Measurements from ENCODE around the gene SIGLEC9.

SIGLEC9 gene

DNA sequence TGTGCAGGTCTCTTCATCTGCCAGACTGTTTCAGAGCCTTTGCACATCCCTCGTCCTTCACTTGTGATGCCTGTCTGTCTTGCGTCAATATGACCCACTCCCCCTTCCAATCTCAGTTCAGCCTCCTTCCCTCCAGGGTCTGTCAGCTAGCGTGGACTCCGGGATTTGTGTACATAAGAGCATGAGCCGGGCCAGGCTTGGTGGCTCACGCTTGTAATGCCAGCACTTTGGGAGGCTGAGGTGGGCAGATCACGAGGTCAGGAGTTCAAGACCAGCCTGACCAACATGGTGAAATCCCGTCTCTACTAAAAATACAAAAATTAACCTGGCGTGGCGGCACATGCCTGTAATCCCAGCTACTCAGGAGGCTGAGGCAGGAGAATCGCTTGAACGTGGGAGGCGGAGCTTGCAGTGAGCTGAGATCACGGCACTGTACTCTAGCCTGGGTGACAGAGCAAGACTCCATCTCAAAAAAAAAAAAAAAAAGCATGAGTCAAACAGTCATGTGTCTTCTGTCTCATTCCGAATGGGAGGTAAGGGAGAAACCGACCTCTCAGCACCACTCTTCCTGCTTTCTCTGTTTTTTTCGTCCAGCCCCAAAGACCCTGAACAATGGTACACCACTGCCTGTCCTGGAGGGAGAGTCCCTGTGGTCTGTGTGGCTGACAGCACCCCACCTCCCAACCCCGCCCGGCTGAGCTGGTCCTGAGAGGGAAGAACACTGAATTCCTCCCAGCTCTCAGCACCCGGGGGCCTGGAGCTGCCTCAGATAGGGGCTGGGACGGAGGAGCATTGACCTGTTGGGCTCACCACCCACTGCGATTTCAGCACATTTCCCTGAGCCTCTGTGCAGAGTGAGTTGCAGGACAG, 2.4 kb upstream of the SIGLEC9 start:
- DNase-seq (ENCODE audit: low spot score) (no peak), FAIRE-seq (no peak)

DNA sequence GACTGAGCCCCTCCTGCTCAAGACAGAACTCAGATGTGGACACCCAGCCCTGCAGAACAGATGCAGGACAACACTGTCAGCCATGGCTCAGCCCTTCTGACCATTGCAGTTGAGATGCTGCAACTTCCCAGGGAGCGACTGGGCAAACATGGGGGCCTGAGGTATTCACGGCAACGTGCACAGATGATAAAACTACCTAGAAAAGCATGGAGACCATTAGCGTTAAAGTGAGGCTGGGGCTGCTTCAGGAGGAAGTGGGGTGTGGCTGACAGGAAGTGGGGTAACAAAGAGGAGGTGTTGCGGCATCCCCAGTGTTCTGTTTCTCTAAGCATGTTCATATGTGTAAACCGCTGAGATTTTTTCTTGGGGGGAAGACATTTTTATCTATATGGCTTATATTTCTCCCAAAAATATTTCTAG, 1.3 kb upstream of the SIGLEC9 start:
- DNase-seq (ENCODE audit: low spot score): no peak
- no peak for FAIRE-seq

DNA sequence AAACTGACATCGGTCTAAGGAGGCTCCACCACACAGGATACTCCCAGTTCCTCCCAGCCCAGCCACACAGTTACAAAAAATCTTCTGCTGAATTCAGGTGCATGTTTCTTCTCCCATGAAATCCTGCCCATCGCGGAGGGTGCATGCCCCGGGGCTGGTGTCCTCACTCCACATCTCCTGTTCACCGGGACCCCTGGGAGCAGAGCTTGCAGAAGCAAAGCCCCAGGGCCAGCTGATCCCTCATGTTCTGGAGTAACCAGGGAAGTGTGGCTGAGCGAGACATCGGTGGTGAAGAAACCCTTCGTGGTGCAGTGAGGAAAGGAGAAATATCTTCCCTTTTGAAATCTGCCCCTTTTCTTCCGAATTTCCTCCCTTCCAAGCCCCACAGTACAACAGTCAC, 904 bp upstream of the SIGLEC9 start:
- FAIRE-seq (no peak), DNase-seq (ENCODE audit: low spot score) (no peak)

DNA sequence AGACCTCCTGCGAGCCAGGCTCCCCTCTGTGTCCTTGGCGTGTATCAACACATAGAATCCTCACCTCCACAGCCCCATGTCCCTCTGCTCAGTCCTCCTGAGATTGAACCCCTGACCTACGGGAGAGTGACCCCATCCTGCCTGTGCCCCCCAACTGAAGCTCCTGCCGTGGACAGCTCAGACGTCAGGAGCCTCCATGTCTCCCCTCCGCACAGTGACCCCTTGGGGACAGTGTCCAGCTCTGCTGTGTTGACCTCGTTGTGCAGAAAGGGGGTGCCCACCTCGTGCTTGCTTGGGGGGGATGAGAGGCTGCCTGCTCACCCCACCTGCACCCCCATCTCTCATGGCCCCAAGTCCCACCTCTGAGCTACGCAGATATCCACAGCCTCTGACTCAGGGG, 490 bp upstream of the SIGLEC9 start:
- DNase-seq (ENCODE audit: low spot score) (no peak), FAIRE-seq (no peak)

- FAIRE-seq: no peak
- no peak for DNase-seq (ENCODE audit: low spot score)
Observed at GRCh38 chr19:51125421-51126075, 842 bp downstream of the SIGLEC9 start.

GRCh38 chr19:51127032-51127431, 2.3 kb downstream of the SIGLEC9 start:
- DNase-seq (ENCODE audit: low spot score) (no peak), FAIRE-seq (no peak)

- no peak for DNase-seq (ENCODE audit: low spot score)
- no peak for FAIRE-seq
Observed at GRCh38 chr19:51127755-51128154, 3.0 kb downstream of the SIGLEC9 start.

GRCh38 chr19:51128227-51128626, 3.5 kb downstream of the SIGLEC9 start:
- DNase-seq (ENCODE audit: low spot score): no peak
- FAIRE-seq: no peak

DNA sequence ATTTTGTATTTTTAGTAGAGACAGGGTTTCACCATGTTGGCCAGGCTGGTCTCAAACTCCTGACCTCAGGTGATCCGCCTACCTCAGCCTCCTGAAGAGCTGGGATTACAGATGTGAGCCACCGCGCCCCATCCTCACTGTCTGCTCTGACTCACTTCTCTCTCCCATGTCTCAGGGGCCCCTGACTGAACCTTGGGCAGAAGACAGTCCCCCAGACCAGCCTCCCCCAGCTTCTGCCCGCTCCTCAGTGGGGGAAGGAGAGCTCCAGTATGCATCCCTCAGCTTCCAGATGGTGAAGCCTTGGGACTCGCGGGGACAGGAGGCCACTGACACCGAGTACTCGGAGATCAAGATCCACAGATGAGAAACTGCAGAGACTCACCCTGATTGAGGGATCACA, 5.0 kb downstream of the SIGLEC9 start:
- DNase-seq (ENCODE audit: low spot score): no peak
- FAIRE-seq: no peak

DNA sequence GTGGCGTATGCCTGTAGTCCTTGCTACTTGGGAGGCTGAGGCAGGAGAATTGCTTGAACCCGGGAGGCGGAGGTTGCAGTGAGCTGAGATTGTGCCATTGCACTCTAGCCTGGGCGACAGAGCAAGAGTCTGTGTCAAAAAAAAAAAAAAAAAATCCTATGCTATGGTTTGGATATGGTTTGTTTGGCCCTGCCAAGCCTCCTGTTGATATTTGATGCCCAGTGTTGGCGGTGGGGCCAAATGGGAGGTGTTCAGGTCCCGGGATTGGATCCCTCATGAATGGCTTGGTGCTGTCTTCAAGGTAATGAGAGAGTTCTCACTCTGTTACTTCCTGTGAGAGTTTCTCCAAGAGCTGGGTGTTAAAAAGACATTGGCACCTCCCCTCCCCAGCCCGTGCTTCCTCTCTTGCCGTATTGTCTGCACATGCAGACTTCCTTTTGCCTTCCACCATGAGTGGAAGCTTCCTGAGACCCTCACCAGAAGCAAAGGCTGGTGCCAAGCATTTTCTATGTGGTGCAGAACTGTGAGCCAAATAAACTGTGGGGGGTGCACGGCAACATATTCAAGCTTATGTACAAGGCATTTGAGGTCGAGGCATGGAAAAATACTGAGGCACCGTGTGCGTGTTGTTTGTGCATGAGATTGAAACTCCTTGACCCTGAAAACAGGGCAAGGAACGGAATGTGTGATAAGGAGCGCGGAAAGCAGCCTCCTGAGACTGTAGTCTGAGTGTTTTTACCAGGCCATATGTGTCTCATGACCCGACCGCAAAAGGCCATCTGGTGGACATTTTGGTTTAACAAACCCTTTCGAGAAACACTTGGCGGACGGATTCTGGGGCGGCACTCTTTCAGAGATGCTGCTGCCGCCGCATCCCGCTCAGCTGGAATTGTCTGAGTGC, 7.3 kb downstream of the SIGLEC9 start:
- DNase-seq (ENCODE audit: low spot score): no peak
- FAIRE-seq: no peak

DNA sequence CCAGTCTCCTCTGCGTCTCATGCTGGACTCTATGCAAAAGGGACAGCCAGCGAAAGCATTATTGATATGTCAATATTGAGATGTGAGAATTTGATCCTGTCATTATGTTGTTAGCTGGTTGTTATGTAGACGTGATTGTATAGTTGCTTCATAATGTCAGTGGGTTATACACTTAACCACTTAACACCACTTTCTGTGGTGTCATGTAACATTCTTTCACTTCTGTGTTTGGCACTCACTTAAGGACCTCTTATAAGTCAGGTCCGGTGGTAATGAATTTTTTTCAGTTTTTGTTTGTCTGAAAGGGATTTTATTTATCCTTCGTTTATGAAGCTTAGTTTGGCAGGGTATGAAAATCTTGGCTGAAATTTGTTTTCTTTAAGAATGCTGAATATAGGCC, 10.3 kb downstream of the SIGLEC9 start:
- DNase-seq (ENCODE audit: low spot score) (no peak), FAIRE-seq (no peak)

DNA sequence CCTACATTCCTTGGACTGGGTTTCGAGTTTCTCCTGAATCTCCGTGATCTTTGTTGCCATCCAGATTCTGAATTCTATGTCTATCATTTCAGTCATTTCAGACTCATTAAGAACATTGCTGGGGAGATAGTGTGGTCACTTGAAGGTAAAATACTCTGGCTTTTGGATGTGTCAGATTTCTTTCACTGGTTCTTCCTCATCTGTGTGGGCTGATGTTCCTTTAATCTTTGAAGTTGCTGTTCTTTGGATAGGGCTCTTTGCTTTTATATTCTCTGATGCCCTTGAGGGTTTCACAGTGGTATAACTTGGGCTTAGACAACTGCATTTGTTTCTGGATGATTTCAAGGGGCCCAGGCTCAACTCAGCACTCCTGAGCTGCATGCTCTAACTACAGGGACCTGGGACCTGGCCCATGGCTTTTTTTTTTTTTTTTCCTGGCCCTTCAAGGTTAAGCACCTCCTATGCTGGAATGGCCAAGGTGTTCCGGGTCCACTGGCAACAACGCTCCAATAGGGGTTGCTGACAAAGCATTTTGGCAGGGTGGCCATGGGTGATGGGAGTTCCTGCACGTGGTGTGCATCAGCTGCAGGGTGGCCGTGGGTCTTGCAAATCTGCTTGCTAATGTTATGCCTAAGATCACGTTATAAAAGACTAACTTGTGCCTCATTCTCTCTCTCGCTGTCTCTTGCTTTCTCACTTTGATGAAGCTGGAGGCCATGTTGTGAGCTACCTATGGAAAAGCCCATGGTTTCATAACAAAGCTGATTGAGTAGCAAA, 11.5 kb downstream of the SIGLEC9 start:
- DNase-seq (ENCODE audit: low spot score) (no peak), FAIRE-seq (no peak)

DNA sequence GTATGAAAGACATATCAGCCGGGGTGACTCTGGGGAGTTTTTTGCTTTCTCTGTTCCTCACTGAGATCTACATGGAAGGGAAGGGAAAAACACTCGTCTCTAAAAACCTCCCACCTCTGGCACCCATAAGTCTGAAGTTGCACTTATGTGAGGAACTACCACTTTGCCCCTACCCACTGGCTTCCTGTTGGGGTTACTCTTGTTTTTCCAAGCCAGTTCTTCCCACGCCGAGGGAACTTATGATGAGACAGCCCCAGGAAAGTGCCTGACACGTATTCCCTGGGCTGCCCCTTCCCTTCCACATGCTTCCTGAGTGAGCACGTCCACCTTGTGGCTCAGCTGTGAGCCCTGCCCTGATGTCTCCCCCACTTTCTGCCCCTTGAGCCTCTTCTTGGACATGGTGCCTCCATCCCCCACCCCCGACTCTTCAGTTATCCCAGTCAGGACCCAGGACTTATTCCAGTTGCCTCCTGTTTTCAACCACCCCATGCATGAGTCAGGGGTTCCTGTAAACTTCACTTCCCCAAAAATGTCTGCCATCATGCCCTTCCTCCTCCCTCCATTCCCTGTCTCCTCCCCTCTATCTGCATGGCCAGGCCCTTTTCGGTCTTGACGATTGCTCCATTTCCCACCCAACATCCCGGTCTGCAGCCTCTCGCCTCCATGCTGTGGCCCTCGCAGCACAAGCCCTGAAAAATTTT, 12.3 kb downstream of the SIGLEC9 start:
- FAIRE-seq (no peak), DNase-seq (ENCODE audit: low spot score) (no peak)

DNA sequence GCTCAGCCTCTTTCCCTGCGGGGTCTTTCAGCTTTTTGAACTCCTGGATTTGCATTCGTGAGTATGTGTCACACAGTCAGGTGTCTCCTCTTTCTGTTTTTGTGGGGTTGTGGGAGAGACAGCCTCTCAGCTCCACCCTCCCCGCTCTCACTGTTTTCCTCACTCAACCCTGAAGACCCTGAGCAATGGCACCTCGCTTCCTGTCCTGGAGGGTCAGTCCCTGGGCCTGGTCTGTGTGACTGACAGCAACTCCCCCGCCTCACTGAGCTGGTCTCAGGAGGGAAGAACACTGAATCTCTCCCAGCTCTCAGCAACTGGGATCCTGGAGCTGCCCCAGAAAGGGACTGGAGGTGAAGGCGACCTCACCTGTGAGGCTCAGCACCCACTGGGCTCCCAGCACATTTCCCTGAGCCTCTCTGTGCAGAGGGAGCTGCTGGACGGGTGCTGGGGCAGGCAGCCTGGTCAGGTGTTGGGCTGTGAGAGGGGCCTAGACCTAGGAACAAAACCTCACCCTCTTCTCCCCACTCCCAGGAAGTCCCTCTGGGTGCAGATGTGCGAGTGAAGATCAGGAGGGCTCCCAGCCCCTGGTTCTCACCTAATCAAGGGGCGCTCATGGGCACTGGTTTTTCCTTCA, 13.2 kb downstream of the SIGLEC9 start:
- DNase-seq (ENCODE audit: low spot score) (no peak), FAIRE-seq (no peak)

DNA sequence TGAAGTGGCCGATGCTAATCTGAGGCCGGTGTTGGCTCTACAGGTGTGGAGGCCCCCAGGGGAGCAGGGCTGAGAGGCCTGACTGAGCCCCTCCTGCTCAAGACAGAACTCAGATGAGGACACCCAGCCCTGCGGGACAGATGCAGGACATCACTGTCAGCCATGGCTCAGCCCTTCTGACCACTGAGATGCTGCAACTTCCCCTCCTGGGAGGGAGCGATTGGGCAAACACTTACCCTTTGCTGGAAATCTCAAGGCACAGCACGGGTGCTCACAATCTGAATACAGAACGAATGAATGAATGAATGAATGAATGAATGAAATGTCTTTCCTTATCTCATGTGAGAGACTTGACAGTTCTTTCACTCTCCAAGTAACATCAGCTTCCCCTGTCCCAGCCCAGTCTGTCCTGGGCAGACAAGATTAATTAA, 13.9 kb downstream of the SIGLEC9 start:
- FAIRE-seq (no peak), DNase-seq (ENCODE audit: low spot score) (no peak)

DNA sequence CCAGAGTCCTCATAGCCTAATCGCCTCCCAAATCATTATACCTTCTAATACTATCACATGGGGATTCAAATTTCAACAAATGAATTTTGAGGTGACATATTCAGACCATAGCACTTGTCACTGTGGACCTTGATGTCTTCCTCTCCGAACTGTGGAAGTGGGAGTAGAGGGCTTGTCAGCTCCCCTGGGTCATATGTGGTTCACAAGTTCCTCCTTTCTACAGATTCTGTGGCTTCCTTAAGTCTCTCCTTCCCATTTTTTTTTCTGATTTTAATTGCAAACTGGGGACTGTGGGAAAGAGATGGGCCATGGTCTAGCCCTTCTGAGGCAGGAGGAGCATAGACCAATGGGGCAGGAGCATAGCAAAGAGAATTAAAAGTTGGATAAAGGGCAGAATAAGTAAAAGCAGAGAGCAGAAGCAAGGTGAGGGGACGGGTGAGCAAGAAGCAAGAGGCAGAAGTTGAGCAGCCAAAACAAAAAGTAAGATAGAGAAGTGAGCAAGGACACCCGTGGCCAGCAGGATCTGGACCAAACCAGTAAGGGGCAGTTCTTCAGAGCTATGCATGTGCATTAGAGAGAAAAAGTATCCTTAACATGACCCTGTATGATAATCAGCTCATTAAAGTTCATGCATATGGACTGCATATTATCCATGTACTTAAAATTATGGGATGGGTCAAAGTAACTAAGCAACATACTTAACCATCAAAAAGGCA, 14.8 kb downstream of the SIGLEC9 start:
- no peak for DNase-seq (ENCODE audit: low spot score)
- no peak for FAIRE-seq

DNA sequence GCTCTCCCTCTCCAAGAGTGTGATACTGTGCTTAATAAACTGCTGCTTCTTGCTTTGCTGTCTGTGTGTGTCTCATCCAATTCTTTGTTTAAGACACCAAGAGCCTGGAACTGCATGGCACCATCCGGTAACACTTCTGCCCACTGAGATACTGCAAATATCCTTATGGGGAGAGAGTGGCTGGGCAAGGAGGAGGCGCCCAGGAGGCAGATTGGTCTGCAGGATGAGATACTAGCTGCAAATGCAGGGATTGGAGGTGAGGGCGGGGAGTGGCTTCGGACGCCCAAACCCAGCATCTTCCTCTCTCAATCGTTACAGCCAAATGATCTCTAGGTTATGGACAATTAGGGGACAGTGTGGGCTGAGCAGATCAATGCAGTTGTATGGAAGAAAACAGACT, 15.7 kb downstream of the SIGLEC9 start:
- no peak for FAIRE-seq

DNA sequence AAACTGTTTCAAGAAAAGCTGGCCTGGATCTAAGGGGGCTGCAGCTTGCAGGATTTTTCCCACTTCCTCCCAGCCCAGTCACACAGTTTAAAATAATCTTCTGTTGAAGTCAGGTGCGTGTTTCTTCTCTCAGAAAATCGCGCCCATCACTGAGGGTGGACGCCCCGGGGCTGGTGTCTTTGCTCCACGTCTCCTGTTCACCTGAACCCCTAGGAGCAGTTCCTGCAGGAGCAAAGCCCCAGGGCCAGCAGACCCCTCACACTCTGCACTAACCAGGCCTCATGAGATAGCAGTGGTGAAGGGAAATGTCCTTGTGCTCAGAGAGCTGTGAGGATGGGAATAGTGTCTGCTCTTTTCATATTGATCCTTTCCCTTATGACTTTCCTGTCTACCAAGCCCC, 16.5 kb downstream of the SIGLEC9 start:
- FAIRE-seq (no peak), DNase-seq (ENCODE audit: low spot score) (no peak)

More for the DNA sequence above, 15.7 kb downstream of the SIGLEC9 start:
- DNase-seq (ENCODE audit: low spot score): no peak

GRCh38 chr19:51142119-51142518, 17.4 kb downstream of the SIGLEC9 start, which contains the start of gene SIGLEC7:
SIGLEC7 (plus strand) TSS chr19:51142301; CDS start chr19:51142370, 69 bp downstream.
- no peak for FAIRE-seq
- no peak for DNase-seq (ENCODE audit: low spot score)
